ENCODE results near the gene METTL25. TPM values are rescaled to one million over a fixed set of nuclear protein-coding genes. Genes with fewer than 3 reads are reported as not detected.

Gene METTL25
- total RNA-seq: 10 to 100 TPM in 1 of 2 donors, 1 to 10 TPM in 1; 9.5 to 10.6 TPM
- 3.7 TPM for polyA plus RNA-seq (2013, experiment 1 of 2)
- 4.7 TPM for polyA plus RNA-seq (2013, experiment 2 of 2)
- long read RNA-seq, experiment 1, partial matches to known transcripts: 0 of 4 reads
- long read RNA-seq, experiment 1, other reads (novel, unspliced or antisense): 4 of 4 reads
- long read RNA-seq, experiment 2, transcript METTL25-201 (12 exons, 2,093 nt): major isoform, 6 of 11 reads
- long read RNA-seq, experiment 2, partial matches to known transcripts: 0 of 11 reads
- long read RNA-seq, experiment 2, other reads (novel, unspliced or antisense): 5 of 11 reads
- long read RNA-seq, experiment 3, transcript METTL25-201 (12 exons, 2,093 nt): major isoform, 21 of 31 reads
- long read RNA-seq, experiment 3, partial matches to known transcripts: 1 of 31 reads
- long read RNA-seq, experiment 3, other reads (novel, unspliced or antisense): 7 of 31 reads
- long read RNA-seq, experiment 4, transcript METTL25-201 (12 exons, 2,093 nt): major isoform, 6 of 15 reads
- long read RNA-seq, experiment 4, partial matches to known transcripts: 2 of 15 reads
- long read RNA-seq, experiment 4, other reads (novel, unspliced or antisense): 7 of 15 reads

- peaks cover 24% of the 10 kb centered on the region for H3K4me1 Mint-ChIP-seq
- DNase-seq: peak; percentile 100
- peak within 1 kb of the TSS; percentile 99 for H3K4me3 ChIP-seq (ENCODE audit: low read length)
- H3K9me3 ChIP-seq (ENCODE audit: control insufficient read depth, low read length): no peaks in the 10 kb centered on the region
- peak within 1 kb of the TSS; percentile 100 for H3K27ac Mint-ChIP-seq
- WGBS, 2 experiments (ENCODE audit: insufficient coverage in 1 of 2, insufficient read length in 1 of 2): 0 to 1% methylated on average over 28 to 60 of the region's 61 CpGs
- H3K9ac ChIP-seq (ENCODE audit: extremely low read depth, low read length, poor library complexity, severe bottlenecking): peak within 1 kb of the TSS; percentile 99
- no peaks in the 10 kb centered on the region for H3K27me3 ChIP-seq (ENCODE audit: control insufficient read depth, insufficient read depth, low read length, poor library complexity, severe bottlenecking)
- peak within 1 kb of the TSS; percentile 100 for H3K4me3 Mint-ChIP-seq
- H3K4me1 ChIP-seq (ENCODE audit: control insufficient read depth, insufficient read depth, low read length): no peaks in the 10 kb centered on the region
- TF ChIP-seq CTCF (conservative IDR thresholded peaks at IDR 0.05): peak; percentile 90
- peaks cover 45% of the 10 kb centered on the region for H3K36me3 Mint-ChIP-seq (ENCODE audit: low read depth)
- no peaks in the 10 kb centered on the region for H3K27me3 Mint-ChIP-seq (ENCODE audit: insufficient read depth)
- H3K27ac ChIP-seq (ENCODE audit: low read depth, low read length): peak within 1 kb of the TSS; percentile 88
- peaks cover 4% of the 10 kb centered on the region for H3K9me3 Mint-ChIP-seq
- peaks cover 31% of the 10 kb centered on the region for H3K36me3 ChIP-seq (ENCODE audit: control insufficient read depth, insufficient read depth, low read length)
Measured at GRCh38 chr12:82358200-82359114, at the start of gene METTL25, which contains the start of gene CCDC59. Gene METTL25, plus strand, starts transcription at chr12:82358529. Its CDS starts 37 bp downstream, at chr12:82358566. Gene CCDC59, minus strand, starts transcription at chr12:82358387. Its CDS starts 11 bp downstream, at chr12:82358376.

- no peak overlapping the region for H3K27ac ChIP-seq (ENCODE audit: low read depth, low read length)
- TF ChIP-seq CTCF (conservative IDR thresholded peaks at IDR 0.05): peak; percentile 25
- H3K9me3 ChIP-seq (ENCODE audit: control insufficient read depth, low read length): no peaks in the 10 kb centered on the region
- DNase-seq: peak; percentile 92
- no peaks in the 10 kb centered on the region for H3K4me1 ChIP-seq (ENCODE audit: control insufficient read depth, insufficient read depth, low read length)
- H3K4me1 Mint-ChIP-seq: peaks cover 6% of the 10 kb centered on the region
- H3K36me3 Mint-ChIP-seq (ENCODE audit: low read depth): no peaks in the 10 kb centered on the region
- H3K27me3 Mint-ChIP-seq (ENCODE audit: insufficient read depth): peaks cover 8% of the 10 kb centered on the region
- no peak overlapping the region for H3K4me3 ChIP-seq (ENCODE audit: low read length)
- H3K27ac Mint-ChIP-seq: no peak overlapping the region
- peak overlapping the region; percentile 34 for H3K4me3 Mint-ChIP-seq
- no peak overlapping the region for H3K9ac ChIP-seq (ENCODE audit: extremely low read depth, low read length, poor library complexity, severe bottlenecking)
- no peaks in the 10 kb centered on the region for H3K27me3 ChIP-seq (ENCODE audit: control insufficient read depth, insufficient read depth, low read length, poor library complexity, severe bottlenecking)
- no peaks in the 10 kb centered on the region for H3K36me3 ChIP-seq (ENCODE audit: control insufficient read depth, insufficient read depth, low read length)
- WGBS, 2 experiments (ENCODE audit: insufficient coverage in 1 of 2, insufficient read length in 1 of 2): 54 to 57% methylated on average over 6 to 8 of the region's 8 CpGs
- H3K9me3 Mint-ChIP-seq: peaks cover 8% of the 10 kb centered on the region
Measured at GRCh38 chr12:82314406-82314892, 43.9 kb upstream of the METTL25 start.

GRCh38 chr12:82319276-82319675 lies 39.1 kb upstream of the METTL25 start:
- H3K27me3 ChIP-seq (ENCODE audit: control insufficient read depth, insufficient read depth, low read length, poor library complexity, severe bottlenecking): no peaks in the 10 kb centered on the region
- WGBS, 2 experiments (ENCODE audit: insufficient coverage in 1 of 2, insufficient read length in 1 of 2): 93% methylated on average over 1 of the region's 1 CpG; no CpG with 5 or more reads in 1 of the 2 experiments
- H3K27ac ChIP-seq (ENCODE audit: low read depth, low read length): no peak overlapping the region
- no peaks in the 10 kb centered on the region for H3K36me3 ChIP-seq (ENCODE audit: control insufficient read depth, insufficient read depth, low read length)
- H3K4me3 Mint-ChIP-seq: no peak overlapping the region
- no peak overlapping the region for H3K4me3 ChIP-seq (ENCODE audit: low read length)
- peaks cover 7% of the 10 kb centered on the region for H3K27me3 Mint-ChIP-seq (ENCODE audit: insufficient read depth)
- H3K27ac Mint-ChIP-seq: no peak overlapping the region
- H3K36me3 Mint-ChIP-seq (ENCODE audit: low read depth): no peaks in the 10 kb centered on the region
- peaks cover 14% of the 10 kb centered on the region for H3K4me1 Mint-ChIP-seq
- H3K4me1 ChIP-seq (ENCODE audit: control insufficient read depth, insufficient read depth, low read length): no peaks in the 10 kb centered on the region
- no peaks in the 10 kb centered on the region for H3K9me3 Mint-ChIP-seq
- no peaks in the 10 kb centered on the region for H3K9me3 ChIP-seq (ENCODE audit: control insufficient read depth, low read length)
- no peak for DNase-seq
- H3K9ac ChIP-seq (ENCODE audit: extremely low read depth, low read length, poor library complexity, severe bottlenecking): no peak overlapping the region
- no peak for TF ChIP-seq CTCF (conservative IDR thresholded peaks at IDR 0.05)

Measured in endodermal cell (in vitro differentiated cells).